Activated CD4-positive, CD25-positive, alpha-beta regulatory T cell (primary cell): ENCODE data around the gene CT45A6.
"Not testable (repeated sequence)": the region's sequence is repeated elsewhere in the genome, so short reads cannot be mapped to it uniquely, and the experiment has no call there.

Experiments
- DNase-seq, 4 experiments: peaks; one replicate each; lab custom pipeline; 2025; lab: John Stamatoyannopoulos, UW

Gene CT45A6

GRCh38 chrX:135802687-135803086 is at the start of gene CT45A6:
CT45A6 (minus strand) TSS chrX:135802787; CDS start chrX:135798993, 3,794 bp downstream.
- DNase-seq: not testable (repeated sequence)

GRCh38 chrX:135837180-135837579 is 34.6 kb upstream of the CT45A6 start, which contains the start of gene CT45A7:
CT45A7 (minus strand) TSS chrX:135837280; CDS start chrX:135833533, 3,747 bp downstream.
- not testable (repeated sequence) for DNase-seq

- DNase-seq: not testable (repeated sequence)
These were observed 17.3 kb upstream of the CT45A6 start, which contains the start of gene CT45A2 for GRCh38 chrX:135819912-135820311. CT45A2 (minus strand) TSS chrX:135820012; CDS start chrX:135816265, 3,747 bp downstream.

GRCh38 chrX:135785403-135785802 is 17.2 kb downstream of the CT45A6 start, which contains the start of gene CT45A5:
CT45A5 (minus strand) TSS chrX:135785503; CDS start chrX:135781729, 3,774 bp downstream.
- not testable (repeated sequence) for DNase-seq

GRCh38 chrX:135768091-135768490 is 34.5 kb downstream of the CT45A6 start, which contains the start of gene CT45A3:
CT45A3 (minus strand) TSS chrX:135768191; CDS start chrX:135764444, 3,747 bp downstream.
- not testable (repeated sequence) for DNase-seq

GRCh38 chrX:135744739-135745138 is 57.8 kb downstream of the CT45A6 start:
- not testable (repeated sequence) for DNase-seq
